ENCODE measurements around the gene ZNF70.

ZNF70 gene

GRCh38 chr22:23779083-23779482 is 28.2 kb upstream of the ZNF70 start:
- DNase-seq (ENCODE audit: low spot score), result no peak

- DNase-seq (ENCODE audit: low spot score), result no peak
These were observed 27.6 kb upstream of the ZNF70 start for GRCh38 chr22:23778577-23778900.

GRCh38 chr22:23777776-23778576 is 27.1 kb upstream of the ZNF70 start:
- DNase-seq (ENCODE audit: low spot score), result no peak

- no peak for DNase-seq (ENCODE audit: low spot score)
These were observed 25.0 kb upstream of the ZNF70 start for GRCh38 chr22:23775779-23776375.

GRCh38 chr22:23774922-23775436 is 24.1 kb upstream of the ZNF70 start:
- DNase-seq (ENCODE audit: low spot score), result no peak

GRCh38 chr22:23774114-23774921 is 23.4 kb upstream of the ZNF70 start:
- DNase-seq (ENCODE audit: low spot score), result no peak

GRCh38 chr22:23773483-23774113 is 22.7 kb upstream of the ZNF70 start:
- DNase-seq (ENCODE audit: low spot score), result no peak

- no peak for DNase-seq (ENCODE audit: low spot score)
These were observed 21.9 kb upstream of the ZNF70 start, which contains the start of gene MMP11 for GRCh38 chr22:23772649-23773473. MMP11 (plus strand) TSS chr22:23772849; CDS start chr22:23772871, 22 bp downstream.

DNA sequence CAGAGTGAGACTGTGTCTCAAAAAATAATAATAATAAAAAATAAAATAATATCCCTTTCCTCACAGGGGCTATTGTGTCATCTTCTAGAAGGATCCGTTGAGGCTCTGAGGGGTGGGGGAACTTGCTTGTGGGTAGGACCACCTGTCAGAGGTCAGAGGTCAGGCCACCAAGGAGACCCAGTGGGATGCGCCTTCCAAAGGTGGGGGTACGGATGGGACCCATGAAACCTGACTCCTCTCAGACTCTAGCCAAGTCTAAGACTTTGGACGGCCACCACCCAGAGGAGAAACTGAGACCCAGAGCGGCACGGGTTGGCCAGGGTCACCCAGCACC is 21.4 kb upstream of the ZNF70 start:
- DNase-seq (ENCODE audit: low spot score), result no peak

DNA sequence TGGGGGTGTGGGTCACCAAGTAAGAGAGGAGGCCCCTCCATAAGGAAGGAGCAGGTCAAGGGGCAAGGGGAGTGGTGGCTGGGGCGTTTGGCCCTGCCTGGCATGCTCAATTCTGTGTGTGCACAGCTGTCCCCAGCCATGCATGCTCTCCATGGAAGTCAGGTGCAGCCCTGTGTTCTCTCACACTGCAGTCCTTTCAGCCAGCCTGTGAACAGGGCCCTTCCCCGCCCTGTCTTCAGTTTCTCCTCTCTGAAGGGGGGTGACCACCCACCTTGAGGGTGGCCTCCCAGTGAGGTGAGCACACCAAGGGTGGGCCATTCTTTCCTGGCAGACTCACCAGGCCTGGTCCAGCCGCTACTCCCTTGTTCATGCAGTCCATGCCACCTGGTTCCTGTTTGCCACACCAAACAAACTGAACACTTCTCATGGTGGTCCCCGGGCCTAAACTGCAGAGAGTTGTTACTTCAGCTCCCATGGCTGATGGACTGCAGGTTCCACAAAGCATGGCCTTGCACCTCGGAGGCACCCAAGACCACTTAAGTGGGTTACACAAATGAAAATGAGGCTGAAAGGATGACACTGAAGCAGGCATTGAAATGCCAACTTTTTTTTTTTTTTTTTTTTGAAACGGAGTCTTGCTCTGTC is 18.5 kb upstream of the ZNF70 start:
- DNase-seq (ENCODE audit: low spot score), result no peak

- peak; percentile 57 for DNase-seq (ENCODE audit: low spot score)
These were observed 17.0 kb upstream of the ZNF70 start, which contains the start of gene CHCHD10 for GRCh38 chr22:23767673-23768548. CHCHD10 (minus strand) TSS chr22:23767972; CDS start chr22:23767874, 98 bp downstream.

DNA sequence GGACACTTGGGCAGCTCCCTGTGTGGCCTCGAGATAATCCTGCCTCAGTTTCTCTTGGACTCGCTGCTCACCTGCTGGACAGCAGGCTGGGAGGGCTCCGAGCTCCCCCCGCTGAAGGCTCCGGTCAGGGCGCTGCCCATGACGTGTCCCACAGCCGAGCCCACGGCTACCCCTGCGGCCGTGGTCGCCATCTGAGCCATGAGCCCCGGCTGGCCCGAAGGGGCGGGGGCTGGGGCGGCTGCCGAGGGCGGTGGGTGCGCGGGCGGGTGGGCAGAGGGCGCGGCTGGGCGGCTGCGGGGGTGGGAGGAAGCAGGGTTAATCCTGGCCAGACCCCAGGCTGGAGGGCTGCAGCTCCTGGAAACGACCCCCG is 16.4 kb upstream of the ZNF70 start:
- DNase-seq (ENCODE audit: low spot score), result no peak

DNA sequence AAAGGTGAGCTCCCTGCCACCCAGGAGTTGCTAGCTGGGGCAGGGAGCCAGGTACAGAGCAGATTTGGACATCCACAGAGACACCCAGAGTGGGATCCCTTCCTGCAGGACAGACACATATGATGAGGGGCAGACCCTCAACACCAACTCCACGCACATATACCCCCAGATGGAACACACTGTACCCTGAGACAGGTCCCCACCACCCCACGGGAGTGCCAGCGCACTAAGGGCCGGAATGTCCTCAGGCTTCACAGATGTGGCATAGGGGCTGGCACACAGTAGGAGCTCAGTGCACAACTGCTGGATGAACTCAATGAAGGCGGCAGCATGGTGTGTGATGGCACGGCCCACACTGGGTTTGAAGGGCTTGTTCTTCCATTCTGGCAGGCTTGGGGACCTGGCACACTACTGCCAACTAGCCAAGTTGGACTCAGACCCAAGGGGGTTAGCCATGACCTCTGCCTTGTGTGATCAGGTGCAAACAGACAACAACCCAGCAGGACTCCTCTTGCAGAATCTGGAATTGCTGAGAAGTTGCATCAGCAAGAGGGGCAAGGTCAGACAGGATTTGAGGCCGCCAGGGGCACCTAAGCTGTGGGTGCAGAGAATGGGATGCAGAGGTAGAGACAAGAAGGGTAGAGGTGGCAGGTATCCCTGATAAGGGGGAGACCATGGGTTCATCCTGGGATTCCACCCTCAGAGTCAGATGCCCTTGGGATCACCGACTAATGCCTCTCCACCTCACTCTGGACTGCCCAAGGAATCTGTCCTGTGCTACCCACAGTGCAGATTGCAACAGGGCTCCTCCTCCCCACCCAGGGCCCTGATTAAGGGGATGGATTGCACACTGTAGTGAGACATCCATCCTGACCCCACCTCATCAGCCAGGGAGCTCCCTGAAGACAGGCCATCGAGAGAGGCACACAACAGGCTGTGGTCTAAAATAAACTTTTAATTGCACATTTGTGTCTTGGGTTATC is 14.3 kb upstream of the ZNF70 start:
- no peak for DNase-seq (ENCODE audit: low spot score)

- DNase-seq (ENCODE audit: low spot score), result no peak
These were observed 13.0 kb upstream of the ZNF70 start for GRCh38 chr22:23763954-23764353.

- no peak for DNase-seq (ENCODE audit: low spot score)
These were observed 12.7 kb upstream of the ZNF70 start for GRCh38 chr22:23763579-23763945.

- DNase-seq (ENCODE audit: low spot score), result no peak
These were observed 12.1 kb upstream of the ZNF70 start, which contains the start of gene C22orf15 for GRCh38 chr22:23762842-23763578. C22orf15 (plus strand) TSS chr22:23762990; CDS start chr22:23763307, 317 bp downstream.

DNA sequence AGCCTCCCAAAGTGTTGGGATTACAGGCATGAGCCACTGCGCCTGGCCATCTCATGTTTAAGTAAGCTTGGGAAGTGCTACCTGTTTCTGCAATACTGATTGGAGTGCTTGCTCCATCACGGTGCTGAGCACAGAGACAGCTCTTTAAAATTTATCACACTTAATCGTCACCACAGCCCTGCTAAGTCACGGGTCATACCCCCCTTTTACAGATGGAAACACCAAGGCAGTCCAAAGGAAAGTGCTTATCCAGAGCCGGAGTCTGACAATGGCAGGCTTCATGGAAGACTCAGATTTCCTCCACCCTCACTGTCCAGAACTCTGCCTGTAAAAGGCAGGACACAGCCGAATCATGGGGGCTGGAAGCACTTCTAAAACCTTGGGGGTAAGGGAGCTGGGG is 9.1 kb upstream of the ZNF70 start:
- DNase-seq (ENCODE audit: low spot score), result no peak

DNA sequence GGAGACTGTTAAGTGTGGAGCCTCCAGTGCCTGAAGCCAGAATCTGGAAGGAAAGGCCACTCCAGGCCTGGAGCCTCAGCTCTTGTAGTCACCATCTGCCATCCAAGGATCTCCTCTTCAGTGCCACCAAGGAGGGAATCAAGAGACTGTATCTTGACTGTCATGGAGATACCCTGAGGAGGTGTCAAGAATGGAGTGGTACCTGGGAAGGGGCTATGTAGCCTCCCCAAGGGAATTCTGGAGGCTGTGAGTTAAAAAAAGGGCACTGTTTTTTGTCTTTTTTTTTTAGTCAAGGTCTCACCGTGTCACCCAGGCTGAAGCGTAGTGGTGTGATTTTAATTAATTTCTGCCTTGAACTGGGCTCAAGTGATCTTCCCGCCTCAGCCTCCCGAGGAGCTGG is 8.7 kb upstream of the ZNF70 start:
- no peak for DNase-seq (ENCODE audit: low spot score)

Measured in hematopoietic multipotent progenitor cell treated with erythropoietin and hydrocortisone succinate and interleukin-3 and kit ligand, for 15 days (in vitro differentiated cells).